NOMO-1 treated with dmso at 0.1 percent for 144 hours (cell line): ENCODE results near the gene NR3C1.

Experiments
- DNase-seq: peaks from one replicate; lab custom pipeline; 2025; ENCODE audit not compliant: unreplicated experiment; lab: John Stamatoyannopoulos, UW

Gene NR3C1

GRCh38 chr5:143239882-143240518, 163.5 kb downstream of the NR3C1 start:
- no peak for DNase-seq

- no peak for DNase-seq
Measured at GRCh38 chr5:143238620-143239019, 164.9 kb downstream of the NR3C1 start.

GRCh38 chr5:143237664-143238063, 165.8 kb downstream of the NR3C1 start:
- DNase-seq = no peak

- DNase-seq = no peak
Measured at GRCh38 chr5:143236682-143237081, 166.8 kb downstream of the NR3C1 start.

- no peak for DNase-seq
Measured at GRCh38 chr5:143235423-143235822, 168.1 kb downstream of the NR3C1 start.

GRCh38 chr5:143234162-143234842, 169.2 kb downstream of the NR3C1 start:
- DNase-seq = no peak

GRCh38 chr5:143233031-143233430, 170.5 kb downstream of the NR3C1 start:
- DNase-seq = no peak

- no peak for DNase-seq
Measured at GRCh38 chr5:143231973-143232812, 171.3 kb downstream of the NR3C1 start.

GRCh38 chr5:143231416-143231815, 172.1 kb downstream of the NR3C1 start:
- no peak for DNase-seq

GRCh38 chr5:143230676-143230996, 172.8 kb downstream of the NR3C1 start:
- DNase-seq = no peak

- peak; percentile 5 for DNase-seq
Measured at GRCh38 chr5:143229896-143230675, 173.4 kb downstream of the NR3C1 start.

- DNase-seq = no peak
Measured at GRCh38 chr5:143229426-143229895, 174.0 kb downstream of the NR3C1 start.

GRCh38 chr5:143228597-143229293, 174.7 kb downstream of the NR3C1 start:
- no peak for DNase-seq
